GM23338 (cell line): ENCODE data around the gene NHLH1. TPM values are rescaled to one million over a fixed set of nuclear protein-coding genes. Genes with fewer than 3 reads are reported as not detected.

Source experiments
- ATAC-seq: fragments of 200-7000 bp; cut with Tn5 transposase; 3 replicates; pipeline ENCODE4 v1.9.1; 2020
- DNase-seq: peaks from one replicate; pipeline ENCODE4 v3.0.0-alpha.2; 2015; ENCODE audit warnings: low spot score
- H2AFZ ChIP-seq: fragments of 200-600 bp; sonication (generic); 2 replicates; pipeline ENCODE4 v1.8.0; 2016; ENCODE audit warnings: antibody characterized with exemption, mild to moderate bottlenecking, moderate library complexity
- H3F3A ChIP-seq: fragments of 200-600 bp; sonication (generic); replicated peaks from 2 replicates; pipeline ENCODE4 v1.8.0; 2017; ENCODE audit warnings: antibody characterized with exemption, mixed run types, low read depth
- H3K27ac ChIP-seq: fragments of 200-600 bp; sonication (generic); 2 replicates; pipeline ENCODE4 v1.6.1; 2016; ENCODE audit warnings: low read depth
- H3K27me3 ChIP-seq: fragments of 200-600 bp; sonication (generic); 2 replicates; pipeline ENCODE4 v1.8.0; 2016; ENCODE audit warnings: mild to moderate bottlenecking, mixed run types, moderate library complexity; ENCODE audit not compliant: insufficient read depth
- H3K36me3 ChIP-seq: fragments of 200-600 bp; sonication (generic); 2 replicates; pipeline ENCODE4 v1.8.0; 2016; ENCODE audit warnings: mild to moderate bottlenecking; ENCODE audit not compliant: insufficient read depth
- H3K4me1 ChIP-seq: fragments of 200-600 bp; sonication (generic); 2 replicates; pipeline ENCODE4 v1.8.0; 2016; ENCODE audit warnings: mild to moderate bottlenecking, moderate library complexity; ENCODE audit not compliant: insufficient read depth
- H3K4me2 ChIP-seq: fragments of 200-600 bp; sonication (generic); 2 replicates; pipeline ENCODE4 v1.7.1; 2017; ENCODE audit warnings: mixed run types
- H3K4me3 ChIP-seq: fragments of 200-600 bp; sonication (generic); 2 replicates; pipeline ENCODE4 v1.6.1; 2016; ENCODE audit warnings: mixed run types
- H3K79me2 ChIP-seq: fragments of 200-600 bp; sonication (generic); replicated peaks from 2 replicates; pipeline ENCODE4 v1.8.0; 2017; ENCODE audit warnings: mild to moderate bottlenecking; ENCODE audit not compliant: insufficient read depth
- H3K9me2 ChIP-seq: fragments of 200-600 bp; sonication (generic); 2 replicates; pipeline ENCODE4 v1.8.0; 2017; ENCODE audit not compliant: insufficient read depth
- H4K20me1 ChIP-seq: fragments of 200-600 bp; sonication (generic); replicated peaks from 2 replicates; pipeline ENCODE4 v1.8.0; 2017; ENCODE audit warnings: mild to moderate bottlenecking; ENCODE audit not compliant: insufficient read depth
- H3K27ac Mint-ChIP-seq: 2 replicates; pipeline ENCODE4 v1.8.0; 2020; ENCODE audit warnings: inconsistent platforms, mild to moderate bottlenecking, moderate library complexity, mixed read lengths
- H3K27me3 Mint-ChIP-seq: 3 replicates; pipeline ENCODE4 v1.8.0; 2022; ENCODE audit warnings: low read depth, mild to moderate bottlenecking, moderate library complexity, mixed read lengths, inconsistent platforms; ENCODE audit not compliant: insufficient read depth, poor library complexity
- H3K36me3 Mint-ChIP-seq: 3 replicates; pipeline ENCODE4 v1.8.0; 2021; ENCODE audit warnings: low read depth, mild to moderate bottlenecking, inconsistent platforms, moderate library complexity, mixed read lengths
- H3K4me1 Mint-ChIP-seq: 3 replicates; pipeline ENCODE4 v1.8.0; 2020; ENCODE audit warnings: mild to moderate bottlenecking, inconsistent platforms, mixed read lengths
- H3K4me3 Mint-ChIP-seq: 3 replicates; pipeline ENCODE4 v1.8.0; 2021; ENCODE audit warnings: moderate library complexity, mild to moderate bottlenecking, inconsistent platforms, mixed read lengths
- H3K9me3 Mint-ChIP-seq: 3 replicates; pipeline ENCODE4 v1.8.0; 2020; ENCODE audit warnings: moderate library complexity, mild to moderate bottlenecking, inconsistent platforms, mixed read lengths
- CREB1 ChIP-seq: fragments of 250-450 bp; sonication (Bioruptor Pico); IDR thresholded peaks from 2 replicates; pipeline ENCODE4 v1.5.0; 2020; ENCODE audit warnings: low read depth, mild to moderate bottlenecking, moderate library complexity
- JUNB ChIP-seq: IDR thresholded peaks from one replicate; pipeline ENCODE4 v1.6.1; 2016; ENCODE audit warnings: antibody characterized with exemption; ENCODE audit not compliant: unreplicated experiment
- ZNF331 ChIP-seq: fragments of 250-450 bp; sonication (Bioruptor Pico); IDR thresholded peaks from 2 replicates; pipeline ENCODE4 v1.5.0; 2020; ENCODE audit warnings: low read depth, mild to moderate bottlenecking, moderate library complexity
- polyA plus RNA-seq: library from polyadenylated mRNA; unstranded; fragments of >200 nt; fragmentation: Nextera tagmentation; extraction: Ambion mirVana; gene quantifications from 2 replicates; pipeline ENCODE4 v1.2.1, GENCODE V29; 2016
- total RNA-seq: library from RNA; depleted of rRNA; stranded (reverse); fragments of >200 nt; shearing (Covaris generic); gene quantifications from 2 replicates; pipeline ENCODE4 v1.2.3, GENCODE V29; 2014
- TF ChIP-seq, protein P1 (sequence below): fragments of 250-450 bp; sonication (Bioruptor Pico); IDR thresholded peaks from 2 replicates; pipeline ENCODE4 v1.5.0; 2020; ENCODE audit warnings: mild to moderate bottlenecking, moderate library complexity
- TF ChIP-seq, protein P2 (sequence below): IDR thresholded peaks from 2 replicates; pipeline ENCODE4 v1.6.1; 2016; ENCODE audit warnings: antibody characterized with exemption

The NHLH1 gene
- total and polyA plus RNA-seq, 2 experiments from 2014 or later, result 0.69 to 0.89 TPM

DNA sequence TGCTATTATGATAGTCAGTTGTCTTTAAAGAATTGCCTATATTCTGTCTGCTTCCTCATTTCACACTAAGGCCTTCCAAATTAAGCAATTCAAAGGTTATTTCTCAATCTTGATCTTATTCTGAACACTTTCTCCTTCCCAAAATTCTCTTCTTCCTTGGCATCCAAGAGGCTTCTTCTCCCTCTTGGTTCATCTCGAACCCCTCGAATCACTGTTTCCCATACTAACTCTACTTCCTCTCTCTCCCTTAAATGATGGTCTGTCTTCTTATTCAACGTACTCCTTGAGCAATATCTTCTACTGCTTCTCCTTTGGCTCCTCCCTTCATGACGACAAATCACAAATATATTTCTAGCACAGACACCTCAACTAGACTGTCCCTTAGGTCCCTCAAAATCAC lies 28.3 kb upstream of the NHLH1 start (continued):
- TF ChIP-seq, protein P1, sequence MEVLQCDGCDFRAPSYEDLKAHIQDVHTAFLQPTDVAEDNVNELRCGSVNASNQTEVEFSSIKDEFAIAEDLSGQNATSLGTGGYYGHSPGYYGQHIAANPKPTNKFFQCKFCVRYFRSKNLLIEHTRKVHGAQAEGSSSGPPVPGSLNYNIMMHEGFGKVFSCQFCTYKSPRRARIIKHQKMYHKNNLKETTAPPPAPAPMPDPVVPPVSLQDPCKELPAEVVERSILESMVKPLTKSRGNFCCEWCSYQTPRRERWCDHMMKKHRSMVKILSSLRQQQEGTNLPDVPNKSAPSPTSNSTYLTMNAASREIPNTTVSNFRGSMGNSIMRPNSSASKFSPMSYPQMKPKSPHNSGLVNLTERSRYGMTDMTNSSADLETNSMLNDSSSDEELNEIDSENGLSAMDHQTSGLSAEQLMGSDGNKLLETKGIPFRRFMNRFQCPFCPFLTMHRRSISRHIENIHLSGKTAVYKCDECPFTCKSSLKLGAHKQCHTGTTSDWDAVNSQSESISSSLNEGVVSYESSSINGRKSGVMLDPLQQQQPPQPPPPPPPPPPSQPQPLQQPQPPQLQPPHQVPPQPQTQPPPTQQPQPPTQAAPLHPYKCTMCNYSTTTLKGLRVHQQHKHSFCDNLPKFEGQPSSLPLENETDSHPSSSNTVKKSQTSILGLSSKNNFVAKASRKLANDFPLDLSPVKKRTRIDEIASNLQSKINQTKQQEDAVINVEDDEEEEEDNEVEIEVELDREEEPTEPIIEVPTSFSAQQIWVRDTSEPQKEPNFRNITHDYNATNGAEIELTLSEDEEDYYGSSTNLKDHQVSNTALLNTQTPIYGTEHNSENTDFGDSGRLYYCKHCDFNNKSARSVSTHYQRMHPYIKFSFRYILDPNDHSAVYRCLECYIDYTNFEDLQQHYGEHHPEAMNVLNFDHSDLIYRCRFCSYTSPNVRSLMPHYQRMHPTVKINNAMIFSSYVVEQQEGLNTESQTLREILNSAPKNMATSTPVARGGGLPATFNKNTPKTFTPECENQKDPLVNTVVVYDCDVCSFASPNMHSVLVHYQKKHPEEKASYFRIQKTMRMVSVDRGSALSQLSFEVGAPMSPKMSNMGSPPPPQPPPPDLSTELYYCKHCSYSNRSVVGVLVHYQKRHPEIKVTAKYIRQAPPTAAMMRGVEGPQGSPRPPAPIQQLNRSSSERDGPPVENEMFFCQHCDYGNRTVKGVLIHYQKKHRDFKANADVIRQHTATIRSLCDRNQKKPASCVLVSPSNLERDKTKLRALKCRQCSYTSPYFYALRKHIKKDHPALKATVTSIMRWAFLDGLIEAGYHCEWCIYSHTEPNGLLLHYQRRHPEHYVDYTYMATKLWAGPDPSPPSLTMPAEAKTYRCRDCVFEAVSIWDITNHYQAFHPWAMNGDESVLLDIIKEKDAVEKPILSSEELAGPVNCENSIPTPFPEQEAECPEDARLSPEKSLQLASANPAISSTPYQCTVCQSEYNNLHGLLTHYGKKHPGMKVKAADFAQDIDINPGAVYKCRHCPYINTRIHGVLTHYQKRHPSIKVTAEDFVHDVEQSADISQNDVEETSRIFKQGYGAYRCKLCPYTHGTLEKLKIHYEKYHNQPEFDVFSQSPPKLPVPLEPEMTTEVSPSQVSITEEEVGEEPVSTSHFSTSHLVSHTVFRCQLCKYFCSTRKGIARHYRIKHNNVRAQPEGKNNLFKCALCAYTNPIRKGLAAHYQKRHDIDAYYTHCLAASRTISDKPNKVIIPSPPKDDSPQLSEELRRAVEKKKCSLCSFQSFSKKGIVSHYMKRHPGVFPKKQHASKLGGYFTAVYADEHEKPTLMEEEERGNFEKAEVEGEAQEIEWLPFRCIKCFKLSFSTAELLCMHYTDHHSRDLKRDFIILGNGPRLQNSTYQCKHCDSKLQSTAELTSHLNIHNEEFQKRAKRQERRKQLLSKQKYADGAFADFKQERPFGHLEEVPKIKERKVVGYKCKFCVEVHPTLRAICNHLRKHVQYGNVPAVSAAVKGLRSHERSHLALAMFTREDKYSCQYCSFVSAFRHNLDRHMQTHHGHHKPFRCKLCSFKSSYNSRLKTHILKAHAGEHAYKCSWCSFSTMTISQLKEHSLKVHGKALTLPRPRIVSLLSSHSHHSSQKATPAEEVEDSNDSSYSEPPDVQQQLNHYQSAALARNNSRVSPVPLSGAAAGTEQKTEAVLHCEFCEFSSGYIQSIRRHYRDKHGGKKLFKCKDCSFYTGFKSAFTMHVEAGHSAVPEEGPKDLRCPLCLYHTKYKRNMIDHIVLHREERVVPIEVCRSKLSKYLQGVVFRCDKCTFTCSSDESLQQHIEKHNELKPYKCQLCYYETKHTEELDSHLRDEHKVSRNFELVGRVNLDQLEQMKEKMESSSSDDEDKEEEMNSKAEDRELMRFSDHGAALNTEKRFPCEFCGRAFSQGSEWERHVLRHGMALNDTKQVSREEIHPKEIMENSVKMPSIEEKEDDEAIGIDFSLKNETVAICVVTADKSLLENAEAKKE (CRISPR knock-in tag), result no peak
- TF ChIP-seq JUNB (no peak), CREB1 (CRISPR knock-in tag) (no peak)
- TF ChIP-seq, protein P2, sequence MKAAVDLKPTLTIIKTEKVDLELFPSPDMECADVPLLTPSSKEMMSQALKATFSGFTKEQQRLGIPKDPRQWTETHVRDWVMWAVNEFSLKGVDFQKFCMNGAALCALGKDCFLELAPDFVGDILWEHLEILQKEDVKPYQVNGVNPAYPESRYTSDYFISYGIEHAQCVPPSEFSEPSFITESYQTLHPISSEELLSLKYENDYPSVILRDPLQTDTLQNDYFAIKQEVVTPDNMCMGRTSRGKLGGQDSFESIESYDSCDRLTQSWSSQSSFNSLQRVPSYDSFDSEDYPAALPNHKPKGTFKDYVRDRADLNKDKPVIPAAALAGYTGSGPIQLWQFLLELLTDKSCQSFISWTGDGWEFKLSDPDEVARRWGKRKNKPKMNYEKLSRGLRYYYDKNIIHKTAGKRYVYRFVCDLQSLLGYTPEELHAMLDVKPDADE, result no peak

DNA sequence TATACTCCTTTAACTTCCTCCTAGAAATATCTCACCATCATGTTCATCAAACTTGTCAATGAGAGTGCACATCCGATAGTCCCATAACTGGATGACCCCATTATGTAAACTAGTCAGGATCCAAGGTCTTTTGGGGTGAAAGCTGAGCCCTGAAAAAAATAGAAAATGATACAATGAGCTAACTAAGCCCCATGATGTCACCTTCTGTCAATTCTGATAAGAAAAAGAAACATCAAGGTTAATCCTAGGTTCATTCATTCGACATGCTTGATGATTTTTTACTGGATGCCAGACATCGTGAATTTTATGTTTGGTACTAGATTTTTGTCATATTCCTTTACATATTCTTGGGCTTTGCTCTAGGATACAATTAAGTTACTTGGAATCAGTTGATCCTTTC lies 26.7 kb upstream of the NHLH1 start:
- Histone ChIP-seq H3K4me2 (no peak overlapping the region), H3K79me2 (peaks cover 78% of the 10 kb centered on the region), H3K36me3 (peaks cover 31% of the 10 kb centered on the region), H3K4me3 (no peak overlapping the region), H3K27ac (no peak overlapping the region), H3K9me2 (no peaks in the 10 kb centered on the region), H3F3A (no peaks in the 10 kb centered on the region; the same call in 1 of the 2 replicates), H4K20me1 (peaks cover 20% of the 10 kb centered on the region), H3K27me3 (no peaks in the 10 kb centered on the region), H2AFZ (no peak overlapping the region), H3K4me1 (peaks cover 18% of the 10 kb centered on the region)
- H3K4me1 Mint-ChIP-seq, result peaks cover 14% of the 10 kb centered on the region
- ATAC-seq, result no peak
- no peak for DNase-seq
- no peak overlapping the region for H3K4me3 Mint-ChIP-seq
- no peaks in the 10 kb centered on the region for H3K9me3 Mint-ChIP-seq
- peaks cover 2% of the 10 kb centered on the region for H3K27me3 Mint-ChIP-seq
- H3K27ac Mint-ChIP-seq, result no peak overlapping the region
- peaks cover 25% of the 10 kb centered on the region for H3K36me3 Mint-ChIP-seq
- no peak for TF ChIP-seq ZNF331 (CRISPR knock-in tag)
- TF ChIP-seq, protein P1 (CRISPR knock-in tag), result no peak
